Caki2 (cell line): Measurements from ENCODE around the gene MED17. TPM values are rescaled to one million over a fixed set of nuclear protein-coding genes. Genes with fewer than 3 reads are reported as not detected.

Experiments
- DNase-seq: peaks from one replicate; pipeline ENCODE4 v3.0.0-alpha.2; 2015; ENCODE audit warnings: low read depth
- in situ Hi-C: cut with HindIII; loops from 2 replicates; pipeline ENCODE4 v1.10.0; 2016; ENCODE audit warnings: low sequenced_read_pairs, low pct_unique_long_range_greater_than_20kb, mixed read lengths
- total RNA-seq: library from RNA; depleted of rRNA; stranded (reverse); fragments of >200 nt; shearing (Covaris generic); gene quantifications from 2 replicates; pipeline ENCODE4 v1.2.3, GENCODE V29; 2014; ENCODE audit warnings: low replicate concordance

Gene MED17
- total RNA-seq, 1 experiment from 2014 or later, result 19.3 TPM

GRCh38 chr11:93801366-93801765 is 17.3 kb downstream of the MED17 start:
- in situ Hi-C loops, result no loop called here
- DNase-seq, result no peak

GRCh38 chr11:93804879-93805278 is 20.8 kb downstream of the MED17 start:
- DNase-seq, result no peak
- in situ Hi-C loops, result no loop called here

- DNase-seq, result no peak
- in situ Hi-C loops, result no loop called here
These were observed 23.9 kb downstream of the MED17 start for GRCh38 chr11:93807980-93808379.

GRCh38 chr11:93813974-93814373 is 29.9 kb downstream of the MED17 start:
- DNase-seq, result no peak
- in situ Hi-C loops, result no loop called here

GRCh38 chr11:93814966-93815633 is 31.0 kb downstream of the MED17 start:
- DNase-seq, result no peak
- in situ Hi-C loops, result no loop called here

- in situ Hi-C loops, result no loop called here
These were observed 33.6 kb downstream of the MED17 start for GRCh38 chr11:93817426-93818348.

GRCh38 chr11:93819966-93820695 is 36.0 kb downstream of the MED17 start:
- DNase-seq, result no peak
- in situ Hi-C loops, result no loop called here

More at GRCh38 chr11:93817426-93818348, 33.6 kb downstream of the MED17 start:
- no peak for DNase-seq

GRCh38 chr11:93820847-93821246 is 36.8 kb downstream of the MED17 start:
- no peak for DNase-seq
- in situ Hi-C loops, result no loop called here

GRCh38 chr11:93821617-93822016 is 37.5 kb downstream of the MED17 start:
- in situ Hi-C loops, result no loop called here
- no peak for DNase-seq

GRCh38 chr11:93822359-93822758 is 38.3 kb downstream of the MED17 start:
- peak; percentile 45 for DNase-seq
- in situ Hi-C loops, result no loop called here

GRCh38 chr11:93823210-93823609 is 39.1 kb downstream of the MED17 start:
- DNase-seq, result no peak

GRCh38 chr11:93827363-93827762 is 43.3 kb downstream of the MED17 start:
- in situ Hi-C loops, result no loop called here
- DNase-seq, result no peak

More at GRCh38 chr11:93823210-93823609, 39.1 kb downstream of the MED17 start:
- in situ Hi-C loops, result no loop called here

GRCh38 chr11:93829598-93829997 is 45.5 kb downstream of the MED17 start:
- DNase-seq, result no peak
- in situ Hi-C loops, result no loop called here

- DNase-seq, result no peak
- in situ Hi-C loops, result no loop called here
These were observed 47.5 kb downstream of the MED17 start for GRCh38 chr11:93831343-93832127.

- no peak for DNase-seq
- in situ Hi-C loops, result no loop called here
These were observed 48.7 kb downstream of the MED17 start for GRCh38 chr11:93832780-93833179.

GRCh38 chr11:93838967-93839366 is 54.9 kb downstream of the MED17 start:
- no peak for DNase-seq
- in situ Hi-C loops, result no loop called here

GRCh38 chr11:93840180-93840579 is 56.1 kb downstream of the MED17 start:
- in situ Hi-C loops, result no loop called here
- no peak for DNase-seq

- no peak for DNase-seq
- in situ Hi-C loops, result no loop called here
These were observed 56.9 kb downstream of the MED17 start for GRCh38 chr11:93840981-93841380.
